ENCODE results near the gene SERPING1.

The SERPING1 gene

GRCh38 chr11:57597461-57597915, at the start of gene SERPING1:
SERPING1 (plus strand) TSS chr11:57597685; CDS start chr11:57598271, 586 bp downstream.
- Histone ChIP-seq H3K27ac (ENCODE audit: low read depth, low read length) (peak within 1 kb of the TSS; percentile 89), H3K9ac (ENCODE audit: low read length) (peak within 1 kb of the TSS; percentile 65), H3K36me3 (ENCODE audit: control insufficient read depth, insufficient read depth, low read length) (no peaks in the 10 kb centered on the region), H3K27me3 (ENCODE audit: control insufficient read depth, insufficient read depth, low read length) (no peaks in the 10 kb centered on the region), H3K4me1 (ENCODE audit: control insufficient read depth, insufficient read depth, low read length) (peaks cover 9% of the 10 kb centered on the region), H3K4me3 (ENCODE audit: low read length) (peak within 1 kb of the TSS; percentile 70)

GRCh38 chr11:57547854-57548377, 49.6 kb upstream of the SERPING1 start:
- Histone ChIP-seq H3K27ac (ENCODE audit: low read depth, low read length) (no peak overlapping the region), H3K27me3 (ENCODE audit: control insufficient read depth, insufficient read depth, low read length) (no peaks in the 10 kb centered on the region), H3K4me1 (ENCODE audit: control insufficient read depth, insufficient read depth, low read length) (no peaks in the 10 kb centered on the region), H3K36me3 (ENCODE audit: control insufficient read depth, insufficient read depth, low read length) (peaks cover 18% of the 10 kb centered on the region), H3K4me3 (ENCODE audit: low read length) (no peak overlapping the region), H3K9ac (ENCODE audit: low read length) (no peak overlapping the region)

GRCh38 chr11:57549983-57550382, 47.5 kb upstream of the SERPING1 start:
- no peak overlapping the region for H3K9ac ChIP-seq (ENCODE audit: low read length)
- H3K27ac ChIP-seq (ENCODE audit: low read depth, low read length): no peak overlapping the region
- H3K36me3 ChIP-seq (ENCODE audit: control insufficient read depth, insufficient read depth, low read length): peaks cover 28% of the 10 kb centered on the region
- H3K4me1 ChIP-seq (ENCODE audit: control insufficient read depth, insufficient read depth, low read length): no peaks in the 10 kb centered on the region
- no peak overlapping the region for H3K4me3 ChIP-seq (ENCODE audit: low read length)
- H3K27me3 ChIP-seq (ENCODE audit: control insufficient read depth, insufficient read depth, low read length): no peaks in the 10 kb centered on the region

GRCh38 chr11:57551941-57552340, 45.5 kb upstream of the SERPING1 start:
- Histone ChIP-seq H3K4me1 (ENCODE audit: control insufficient read depth, insufficient read depth, low read length) (no peaks in the 10 kb centered on the region), H3K4me3 (ENCODE audit: low read length) (no peak overlapping the region)

GRCh38 chr11:57552479-57552878, 45.0 kb upstream of the SERPING1 start:
- Histone ChIP-seq H3K27ac (ENCODE audit: low read depth, low read length) (no peak overlapping the region), H3K27me3 (ENCODE audit: control insufficient read depth, insufficient read depth, low read length) (no peaks in the 10 kb centered on the region), H3K4me1 (ENCODE audit: control insufficient read depth, insufficient read depth, low read length) (no peaks in the 10 kb centered on the region), H3K36me3 (ENCODE audit: control insufficient read depth, insufficient read depth, low read length) (peaks cover 31% of the 10 kb centered on the region), H3K9ac (ENCODE audit: low read length) (no peak overlapping the region), H3K4me3 (ENCODE audit: low read length) (no peak overlapping the region)

More at GRCh38 chr11:57551941-57552340, 45.5 kb upstream of the SERPING1 start:
- H3K36me3 ChIP-seq (ENCODE audit: control insufficient read depth, insufficient read depth, low read length): peaks cover 31% of the 10 kb centered on the region
- no peak overlapping the region for H3K27ac ChIP-seq (ENCODE audit: low read depth, low read length)
- no peak overlapping the region for H3K9ac ChIP-seq (ENCODE audit: low read length)
- no peaks in the 10 kb centered on the region for H3K27me3 ChIP-seq (ENCODE audit: control insufficient read depth, insufficient read depth, low read length)

- no peak overlapping the region for H3K4me3 ChIP-seq (ENCODE audit: low read length)
- H3K27me3 ChIP-seq (ENCODE audit: control insufficient read depth, insufficient read depth, low read length): no peaks in the 10 kb centered on the region
- no peaks in the 10 kb centered on the region for H3K4me1 ChIP-seq (ENCODE audit: control insufficient read depth, insufficient read depth, low read length)
- no peak overlapping the region for H3K9ac ChIP-seq (ENCODE audit: low read length)
- peaks cover 32% of the 10 kb centered on the region for H3K36me3 ChIP-seq (ENCODE audit: control insufficient read depth, insufficient read depth, low read length)
- no peak overlapping the region for H3K27ac ChIP-seq (ENCODE audit: low read depth, low read length)
These were observed 42.1 kb upstream of the SERPING1 start for GRCh38 chr11:57555393-57555792.

- Histone ChIP-seq H3K4me1 (ENCODE audit: control insufficient read depth, insufficient read depth, low read length) (no peaks in the 10 kb centered on the region), H3K9ac (ENCODE audit: low read length) (no peak overlapping the region), H3K27me3 (ENCODE audit: control insufficient read depth, insufficient read depth, low read length) (no peaks in the 10 kb centered on the region), H3K4me3 (ENCODE audit: low read length) (no peak overlapping the region), H3K36me3 (ENCODE audit: control insufficient read depth, insufficient read depth, low read length) (peaks cover 31% of the 10 kb centered on the region), H3K27ac (ENCODE audit: low read depth, low read length) (no peak overlapping the region)
These were observed 41.4 kb upstream of the SERPING1 start for GRCh38 chr11:57556041-57556440.

- Histone ChIP-seq H3K27ac (ENCODE audit: low read depth, low read length) (no peak overlapping the region), H3K4me1 (ENCODE audit: control insufficient read depth, insufficient read depth, low read length) (no peaks in the 10 kb centered on the region), H3K36me3 (ENCODE audit: control insufficient read depth, insufficient read depth, low read length) (peaks cover 11% of the 10 kb centered on the region), H3K4me3 (ENCODE audit: low read length) (no peak overlapping the region), H3K9ac (ENCODE audit: low read length) (no peak overlapping the region), H3K27me3 (ENCODE audit: control insufficient read depth, insufficient read depth, low read length) (no peaks in the 10 kb centered on the region)
These were observed 37.3 kb upstream of the SERPING1 start for GRCh38 chr11:57560146-57560545.

- H3K4me1 ChIP-seq (ENCODE audit: control insufficient read depth, insufficient read depth, low read length): peaks cover 11% of the 10 kb centered on the region
- peaks cover 7% of the 10 kb centered on the region for H3K36me3 ChIP-seq (ENCODE audit: control insufficient read depth, insufficient read depth, low read length)
- H3K4me3 ChIP-seq (ENCODE audit: low read length): no peak overlapping the region
- H3K27ac ChIP-seq (ENCODE audit: low read depth, low read length): no peak overlapping the region
- H3K27me3 ChIP-seq (ENCODE audit: control insufficient read depth, insufficient read depth, low read length): no peaks in the 10 kb centered on the region
- H3K9ac ChIP-seq (ENCODE audit: low read length): no peak overlapping the region
These were observed 34.9 kb upstream of the SERPING1 start for GRCh38 chr11:57562596-57562995.

GRCh38 chr11:57566005-57566904, 31.2 kb upstream of the SERPING1 start:
- H3K4me3 ChIP-seq (ENCODE audit: low read length): peak overlapping the region; percentile 96
- no peak overlapping the region for H3K9ac ChIP-seq (ENCODE audit: low read length)
- peaks cover 14% of the 10 kb centered on the region for H3K4me1 ChIP-seq (ENCODE audit: control insufficient read depth, insufficient read depth, low read length)
- H3K27me3 ChIP-seq (ENCODE audit: control insufficient read depth, insufficient read depth, low read length): no peaks in the 10 kb centered on the region
- H3K27ac ChIP-seq (ENCODE audit: low read depth, low read length): peak overlapping the region; percentile 75
- H3K36me3 ChIP-seq (ENCODE audit: control insufficient read depth, insufficient read depth, low read length): no peaks in the 10 kb centered on the region

- Histone ChIP-seq H3K27me3 (ENCODE audit: control insufficient read depth, insufficient read depth, low read length) (no peaks in the 10 kb centered on the region), H3K4me3 (ENCODE audit: low read length) (peak overlapping the region; percentile 96), H3K4me1 (ENCODE audit: control insufficient read depth, insufficient read depth, low read length) (peaks cover 14% of the 10 kb centered on the region), H3K36me3 (ENCODE audit: control insufficient read depth, insufficient read depth, low read length) (no peaks in the 10 kb centered on the region), H3K27ac (ENCODE audit: low read depth, low read length) (peak overlapping the region; percentile 75), H3K9ac (ENCODE audit: low read length) (peak overlapping the region; percentile 73)
These were observed 30.5 kb upstream of the SERPING1 start for GRCh38 chr11:57566905-57567514.

GRCh38 chr11:57567515-57568329, 29.8 kb upstream of the SERPING1 start, which contains the start of gene UBE2L6:
UBE2L6 (minus strand) TSS chr11:57567672; CDS start chr11:57567611, 61 bp downstream.
- Histone ChIP-seq H3K4me1 (ENCODE audit: control insufficient read depth, insufficient read depth, low read length) (peaks cover 14% of the 10 kb centered on the region), H3K36me3 (ENCODE audit: control insufficient read depth, insufficient read depth, low read length) (no peaks in the 10 kb centered on the region), H3K4me3 (ENCODE audit: low read length) (peak within 1 kb of the TSS; percentile 96)

More at GRCh38 chr11:57567515-57568329, 29.8 kb upstream of the SERPING1 start, which contains the start of gene UBE2L6:
- H3K9ac ChIP-seq (ENCODE audit: low read length): peak within 1 kb of the TSS; percentile 73
- peak within 1 kb of the TSS; percentile 77 for H3K27ac ChIP-seq (ENCODE audit: low read depth, low read length)
- no peaks in the 10 kb centered on the region for H3K27me3 ChIP-seq (ENCODE audit: control insufficient read depth, insufficient read depth, low read length)

Measured in rectal smooth muscle tissue (tissue), 1 donor.